Stimulated activated CD4-positive, alpha-beta T cell treated with anti-CD3 and anti-CD28 coated beads, Interleukin-1b, Interleukin-23, amount 100 ng/mL, for 48 hours (primary cell): ENCODE measurements around the gene COMMD10.

ENCODE experiments used
- DNase-seq: peaks from one replicate; pipeline ENCODE4 v3.0.0-alpha.2; 2020

COMMD10 gene

GRCh38 chr5:116225281-116225922 lies 140.6 kb downstream of the COMMD10 start:
- DNase-seq = no peak

GRCh38 chr5:116229131-116229689 lies 144.4 kb downstream of the COMMD10 start:
- DNase-seq = no peak

- no peak for DNase-seq
Observed at GRCh38 chr5:116231288-116231687, 146.5 kb downstream of the COMMD10 start.

GRCh38 chr5:116234681-116235080 lies 149.9 kb downstream of the COMMD10 start:
- DNase-seq = no peak

GRCh38 chr5:116237917-116238500 lies 153.2 kb downstream of the COMMD10 start:
- no peak for DNase-seq

GRCh38 chr5:116242343-116242742 lies 157.5 kb downstream of the COMMD10 start:
- DNase-seq = no peak

- DNase-seq = no peak
Observed at GRCh38 chr5:116248432-116248831, 163.6 kb downstream of the COMMD10 start.

- no peak for DNase-seq
Observed at GRCh38 chr5:116249648-116250047, 164.8 kb downstream of the COMMD10 start.

GRCh38 chr5:116256717-116257116 lies 171.9 kb downstream of the COMMD10 start:
- DNase-seq = no peak

- DNase-seq = no peak
Observed at GRCh38 chr5:116265471-116265870, 180.6 kb downstream of the COMMD10 start.

- no peak for DNase-seq
Observed at GRCh38 chr5:116271446-116272025, 186.7 kb downstream of the COMMD10 start.

- DNase-seq = no peak
Observed at GRCh38 chr5:116272281-116272941, 187.6 kb downstream of the COMMD10 start.

- no peak for DNase-seq
Observed at GRCh38 chr5:116273448-116274242, 188.8 kb downstream of the COMMD10 start.

GRCh38 chr5:116274251-116274650 lies 189.4 kb downstream of the COMMD10 start:
- DNase-seq = no peak

GRCh38 chr5:116275282-116275681 lies 190.5 kb downstream of the COMMD10 start:
- DNase-seq = no peak

- DNase-seq = no peak
Observed at GRCh38 chr5:116276952-116277351, 192.1 kb downstream of the COMMD10 start.

- DNase-seq = no peak
Observed at GRCh38 chr5:116280149-116280803, 195.5 kb downstream of the COMMD10 start.

GRCh38 chr5:116281309-116281708 lies 196.5 kb downstream of the COMMD10 start:
- DNase-seq = no peak

- DNase-seq = no peak
Observed at GRCh38 chr5:116288524-116288923, 203.7 kb downstream of the COMMD10 start.

- DNase-seq = no peak
Observed at GRCh38 chr5:116289276-116289675, 204.5 kb downstream of the COMMD10 start.

GRCh38 chr5:116291271-116291670 lies 206.4 kb downstream of the COMMD10 start:
- DNase-seq = no peak

- no peak for DNase-seq
Observed at GRCh38 chr5:116292321-116292720, 207.5 kb downstream of the COMMD10 start.
